Astrocyte (in vitro differentiated cells and primary cell): ENCODE measurements around the gene PRODH2. TPM values are rescaled to one million over a fixed set of nuclear protein-coding genes. Genes with fewer than 3 reads are reported as not detected.

Source experiments
- DNase-seq: peaks from one replicate; pipeline ENCODE4 v3.0.0-alpha.2; 2010; ENCODE audit warnings: low read depth
- FAIRE-seq: peaks from 2 replicates; lab custom pipeline; 2011; peaks lifted over from hg19 to GRCh38; lab: Jason Lieb, UNC
- H2AFZ ChIP-seq: 2 replicates; pipeline ENCODE4 v1.6.0; 2012; ENCODE audit warnings: low read depth, low read length, inconsistent platforms
- H3K27ac ChIP-seq: 2 replicates; pipeline ENCODE4 v1.5.1; 2011; ENCODE audit warnings: low read depth, low read length, inconsistent platforms
- H3K27me3 ChIP-seq: 2 replicates; pipeline ENCODE4 v1.6.0; 2011; ENCODE audit warnings: low read length, inconsistent platforms; ENCODE audit not compliant: insufficient read depth
- H3K36me3 ChIP-seq: 2 replicates; pipeline ENCODE4 v1.5.1; 2011; ENCODE audit warnings: low read length, inconsistent platforms; ENCODE audit not compliant: insufficient read depth
- H3K4me1 ChIP-seq: 2 replicates; pipeline ENCODE4 v1.5.1; 2011; ENCODE audit warnings: low read length, inconsistent platforms; ENCODE audit not compliant: insufficient read depth
- H3K4me2 ChIP-seq: 2 replicates; pipeline ENCODE4 v1.6.0; 2012; ENCODE audit warnings: low read length, inconsistent platforms
- H3K4me3 ChIP-seq: 2 replicates; pipeline ENCODE4 v1.5.1; 2011; ENCODE audit warnings: low read depth, mild to moderate bottlenecking, low read length, inconsistent platforms; ENCODE audit not compliant: insufficient read depth
- H3K79me2 ChIP-seq: 2 replicates; pipeline ENCODE4 v1.6.0; 2012; ENCODE audit warnings: mild to moderate bottlenecking, low read length, inconsistent platforms; ENCODE audit not compliant: insufficient read depth
- H3K9ac ChIP-seq: 2 replicates; pipeline ENCODE4 v1.6.0; 2012; ENCODE audit warnings: mild to moderate bottlenecking, low read length, inconsistent platforms
- H3K9me3 ChIP-seq: 2 replicates; pipeline ENCODE4 v1.5.1; 2012; ENCODE audit warnings: low read depth, mild to moderate bottlenecking, low read length, inconsistent platforms; ENCODE audit not compliant: insufficient read depth
- H4K20me1 ChIP-seq: 2 replicates; pipeline ENCODE4 v1.6.0; 2012; ENCODE audit warnings: low read length, inconsistent platforms; ENCODE audit not compliant: insufficient read depth
- H3K27ac Mint-ChIP-seq: one replicate; pipeline ENCODE4 v1.8.0; 2021; ENCODE audit warnings: mild to moderate bottlenecking, mixed read lengths; ENCODE audit not compliant: unreplicated experiment
- H3K27me3 Mint-ChIP-seq: one replicate; pipeline ENCODE4 v1.8.0; 2021; ENCODE audit warnings: low read depth, mixed read lengths; ENCODE audit not compliant: unreplicated experiment
- H3K36me3 Mint-ChIP-seq: one replicate; pipeline ENCODE4 v1.8.0; 2021; ENCODE audit warnings: low read depth, mixed read lengths; ENCODE audit not compliant: unreplicated experiment
- H3K4me1 Mint-ChIP-seq: one replicate; pipeline ENCODE4 v1.8.0; 2021; ENCODE audit warnings: low read depth, mixed read lengths; ENCODE audit not compliant: unreplicated experiment
- H3K4me3 Mint-ChIP-seq: one replicate; pipeline ENCODE4 v1.8.0; 2021; ENCODE audit warnings: mild to moderate bottlenecking, moderate library complexity, mixed read lengths; ENCODE audit not compliant: unreplicated experiment
- H3K9me3 Mint-ChIP-seq: one replicate; pipeline ENCODE4 v1.8.0; 2021; ENCODE audit warnings: mild to moderate bottlenecking, mixed read lengths; ENCODE audit not compliant: unreplicated experiment
- EZH2 ChIP-seq: IDR thresholded peaks from 2 replicates; pipeline ENCODE4 v1.6.1; 2012; ENCODE audit warnings: mild to moderate bottlenecking, low read length, inconsistent platforms; ENCODE audit not compliant: insufficient read depth
- total RNA-seq: library from RNA; stranded (reverse); gene quantifications from 2 replicates; pipeline ENCODE4 v1.2.1, GENCODE V29; 2021
- TF ChIP-seq, protein P1 (sequence below): IDR thresholded peaks from 2 replicates; pipeline ENCODE4 v1.5.1; 2011; ENCODE audit warnings: low read depth, mild to moderate bottlenecking, inconsistent platforms, low read length, moderate library complexity; ENCODE audit not compliant: insufficient read depth

PRODH2 gene
- total RNA-seq, 1 donor from 2014 or later, result not detected

DNA sequence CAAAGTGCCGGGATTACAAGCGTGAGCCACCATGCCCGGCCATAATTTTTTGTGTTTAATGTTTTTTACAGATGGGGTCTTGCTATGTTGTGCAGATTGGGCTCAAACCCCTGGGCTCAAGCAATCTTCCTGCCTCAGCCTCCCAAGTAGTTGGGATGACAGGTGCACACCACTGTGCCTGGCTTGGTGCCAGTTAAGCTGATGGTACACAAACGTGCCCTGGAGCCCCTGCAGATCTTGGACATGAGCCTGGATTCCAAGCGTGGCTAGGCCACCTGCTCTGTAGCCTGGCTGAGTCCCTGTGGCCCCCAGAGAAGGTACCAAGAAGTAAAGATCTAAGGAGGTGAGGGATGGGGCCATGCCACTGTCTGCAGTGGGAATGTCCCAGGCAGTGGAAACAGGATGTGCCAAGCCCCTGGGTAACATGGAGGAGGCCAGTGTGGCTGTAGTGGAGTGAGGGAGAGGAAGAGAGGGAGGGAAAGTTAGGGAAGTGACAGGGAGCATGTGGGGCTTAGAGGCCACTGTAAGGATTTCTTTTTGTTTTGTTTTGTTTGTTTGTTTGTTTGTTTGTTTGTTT is 7.0 kb downstream of the PRODH2 start:
- no peak overlapping the region for H3K27ac ChIP-seq
- no peak overlapping the region for H3K4me3 Mint-ChIP-seq

DNA sequence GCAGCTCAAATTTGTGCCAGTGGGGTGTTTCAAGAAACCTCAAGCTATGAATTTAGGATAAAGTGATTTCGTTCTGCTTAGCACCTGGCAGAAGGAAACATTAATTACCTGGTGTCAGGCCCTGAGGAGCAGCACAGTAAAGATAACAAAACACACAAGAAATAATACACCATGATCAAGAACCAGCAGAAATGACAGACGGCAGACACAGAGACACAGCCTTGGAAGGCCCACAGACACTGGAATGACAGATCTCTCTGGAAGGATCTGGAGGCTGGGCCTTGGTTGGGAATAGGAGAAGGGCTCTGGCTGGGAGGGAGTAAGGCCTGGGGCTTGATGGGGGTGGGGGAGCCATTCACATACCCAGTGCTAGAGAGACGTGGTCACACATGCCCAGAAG is 10.8 kb downstream of the PRODH2 start:
- Histone ChIP-seq H3K4me2 (no peak overlapping the region), H3K27ac (no peak overlapping the region), H3K4me1 (no peaks in the 10 kb centered on the region), H4K20me1 (no peaks in the 10 kb centered on the region), H2AFZ (no peak overlapping the region), H3K4me3 (no peak overlapping the region), H3K9ac (no peak overlapping the region), H3K36me3 (no peaks in the 10 kb centered on the region), H3K79me2 (no peaks in the 10 kb centered on the region), H3K9me3 (no peaks in the 10 kb centered on the region), H3K27me3 (peaks cover 9% of the 10 kb centered on the region)
- DNase-seq (no peak), FAIRE-seq (no peak)
- H3K27ac Mint-ChIP-seq, result no peak overlapping the region
- no peak overlapping the region for H3K4me3 Mint-ChIP-seq
- peaks cover 7% of the 10 kb centered on the region for H3K9me3 Mint-ChIP-seq
- TF ChIP-seq, protein P1, sequence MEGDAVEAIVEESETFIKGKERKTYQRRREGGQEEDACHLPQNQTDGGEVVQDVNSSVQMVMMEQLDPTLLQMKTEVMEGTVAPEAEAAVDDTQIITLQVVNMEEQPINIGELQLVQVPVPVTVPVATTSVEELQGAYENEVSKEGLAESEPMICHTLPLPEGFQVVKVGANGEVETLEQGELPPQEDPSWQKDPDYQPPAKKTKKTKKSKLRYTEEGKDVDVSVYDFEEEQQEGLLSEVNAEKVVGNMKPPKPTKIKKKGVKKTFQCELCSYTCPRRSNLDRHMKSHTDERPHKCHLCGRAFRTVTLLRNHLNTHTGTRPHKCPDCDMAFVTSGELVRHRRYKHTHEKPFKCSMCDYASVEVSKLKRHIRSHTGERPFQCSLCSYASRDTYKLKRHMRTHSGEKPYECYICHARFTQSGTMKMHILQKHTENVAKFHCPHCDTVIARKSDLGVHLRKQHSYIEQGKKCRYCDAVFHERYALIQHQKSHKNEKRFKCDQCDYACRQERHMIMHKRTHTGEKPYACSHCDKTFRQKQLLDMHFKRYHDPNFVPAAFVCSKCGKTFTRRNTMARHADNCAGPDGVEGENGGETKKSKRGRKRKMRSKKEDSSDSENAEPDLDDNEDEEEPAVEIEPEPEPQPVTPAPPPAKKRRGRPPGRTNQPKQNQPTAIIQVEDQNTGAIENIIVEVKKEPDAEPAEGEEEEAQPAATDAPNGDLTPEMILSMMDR, result no peak
- TF ChIP-seq EZH2, result no peak
- H3K36me3 Mint-ChIP-seq, result no peaks in the 10 kb centered on the region
- H3K27me3 Mint-ChIP-seq, result peaks cover 57% of the 10 kb centered on the region
- no peaks in the 10 kb centered on the region for H3K4me1 Mint-ChIP-seq

More for the DNA sequence above, 7.0 kb downstream of the PRODH2 start:
- H3K9me3 ChIP-seq, result no peaks in the 10 kb centered on the region
- no peaks in the 10 kb centered on the region for H3K79me2 ChIP-seq
- H3K27me3 ChIP-seq, result no peaks in the 10 kb centered on the region
- Mint-ChIP-seq H3K27me3 (peaks cover 57% of the 10 kb centered on the region), H3K9me3 (peaks cover 7% of the 10 kb centered on the region), H3K4me1 (no peaks in the 10 kb centered on the region), H3K27ac (no peak overlapping the region), H3K36me3 (no peaks in the 10 kb centered on the region)
- no peak overlapping the region for H2AFZ ChIP-seq
- no peak for FAIRE-seq
- H3K4me3 ChIP-seq, result no peak overlapping the region
- no peak overlapping the region for H3K4me2 ChIP-seq
- no peaks in the 10 kb centered on the region for H4K20me1 ChIP-seq
- H3K9ac ChIP-seq, result no peak overlapping the region
- H3K4me1 ChIP-seq, result no peaks in the 10 kb centered on the region
- TF ChIP-seq EZH2, result no peak
- TF ChIP-seq, protein P1, result no peak
- H3K36me3 ChIP-seq, result no peaks in the 10 kb centered on the region
- no peak for DNase-seq

DNA sequence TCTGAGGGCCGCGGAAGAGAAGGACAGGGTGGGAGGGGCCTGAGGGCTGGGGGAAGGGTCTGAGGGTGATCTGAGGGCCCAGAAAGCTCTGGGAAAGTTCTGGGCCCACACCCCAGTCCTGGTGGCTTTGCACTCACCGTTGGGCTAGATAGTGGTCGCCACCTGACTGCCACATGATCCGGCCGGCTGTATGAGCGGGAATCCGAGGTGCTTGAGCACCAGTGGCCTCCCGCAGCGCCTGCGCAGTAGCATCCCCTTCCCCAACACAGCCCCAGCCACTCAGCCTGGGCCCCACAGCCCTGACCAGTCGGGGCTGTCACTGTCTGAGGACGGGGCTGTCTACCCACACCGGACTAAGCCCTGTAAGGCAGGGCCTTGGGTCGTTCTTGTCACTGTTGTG is 15.0 kb downstream of the PRODH2 start:
- H3K36me3 Mint-ChIP-seq, result no peaks in the 10 kb centered on the region
- FAIRE-seq, result no peak
- no peak overlapping the region for H3K4me2 ChIP-seq

More for the DNA sequence above, 15.0 kb downstream of the PRODH2 start:
- H3K4me1 Mint-ChIP-seq, result no peaks in the 10 kb centered on the region
- Histone ChIP-seq H3K27me3 (peaks cover 17% of the 10 kb centered on the region), H3K36me3 (no peaks in the 10 kb centered on the region), H3K9ac (no peak overlapping the region), H3K27ac (no peak overlapping the region), H4K20me1 (no peaks in the 10 kb centered on the region), H3K9me3 (no peaks in the 10 kb centered on the region), H3K79me2 (no peaks in the 10 kb centered on the region), H3K4me3 (no peak overlapping the region), H3K4me1 (no peaks in the 10 kb centered on the region), H2AFZ (no peak overlapping the region)
- H3K27me3 Mint-ChIP-seq, result peaks cover 53% of the 10 kb centered on the region
- DNase-seq, result no peak
- no peak overlapping the region for H3K4me3 Mint-ChIP-seq
- H3K27ac Mint-ChIP-seq, result no peak overlapping the region
- H3K9me3 Mint-ChIP-seq, result peaks cover 7% of the 10 kb centered on the region
- TF ChIP-seq, protein P1, result no peak
- no peak for TF ChIP-seq EZH2
